HG03521 (cell line): Measurements from ENCODE around the gene PRLR.
"Not testable (repeated sequence)": the region's sequence is repeated elsewhere in the genome, so short reads cannot be mapped to it uniquely, and the experiment has no call there.

Experiments
- ATAC-seq: cut with Tn5 transposase; IDR thresholded peaks from one replicate; pipeline ENCODE4 v1.9.1; 2021; ENCODE audit warnings: mild to moderate bottlenecking, moderate library complexity; ENCODE audit not compliant: unreplicated experiment

PRLR gene

GRCh38 chr5:35133186-35133585 is 97.1 kb downstream of the PRLR start:
- no peak for ATAC-seq

GRCh38 chr5:35131723-35132122 is 98.6 kb downstream of the PRLR start:
- no peak for ATAC-seq

GRCh38 chr5:35129921-35130485 is 100.3 kb downstream of the PRLR start:
- ATAC-seq, result no peak

GRCh38 chr5:35129276-35129675 is 101.0 kb downstream of the PRLR start:
- no peak for ATAC-seq

- no peak for ATAC-seq
These were observed 103.3 kb downstream of the PRLR start for GRCh38 chr5:35127006-35127405.

- ATAC-seq, result no peak
These were observed 104.5 kb downstream of the PRLR start for GRCh38 chr5:35125746-35126145.

- ATAC-seq, result no peak
These were observed 105.4 kb downstream of the PRLR start for GRCh38 chr5:35124932-35125331.

- no peak for ATAC-seq
These were observed 107.5 kb downstream of the PRLR start for GRCh38 chr5:35122819-35123218.

- ATAC-seq, result no peak
These were observed 109.6 kb downstream of the PRLR start for GRCh38 chr5:35120715-35121114.

- ATAC-seq, result no peak
These were observed 112.3 kb downstream of the PRLR start for GRCh38 chr5:35117967-35118366.

- no peak for ATAC-seq
These were observed 114.4 kb downstream of the PRLR start for GRCh38 chr5:35115920-35116319.

GRCh38 chr5:35114698-35115097 is 115.6 kb downstream of the PRLR start:
- no peak for ATAC-seq

GRCh38 chr5:35112300-35112699 is 118.0 kb downstream of the PRLR start:
- ATAC-seq, result no peak

- not testable (repeated sequence) for ATAC-seq
These were observed 125.7 kb downstream of the PRLR start for GRCh38 chr5:35104550-35104949.

- no peak for ATAC-seq
These were observed 126.5 kb downstream of the PRLR start for GRCh38 chr5:35103637-35104299.

GRCh38 chr5:35101720-35102119 is 128.6 kb downstream of the PRLR start:
- not testable (repeated sequence) for ATAC-seq

- ATAC-seq, result no peak
These were observed 129.3 kb downstream of the PRLR start for GRCh38 chr5:35101016-35101415.

GRCh38 chr5:35098214-35098613 is 132.1 kb downstream of the PRLR start:
- no peak for ATAC-seq

GRCh38 chr5:35096932-35097331 is 133.4 kb downstream of the PRLR start:
- ATAC-seq, result no peak

- no peak for ATAC-seq
These were observed 134.1 kb downstream of the PRLR start for GRCh38 chr5:35096216-35096615.

GRCh38 chr5:35095366-35095765 is 134.9 kb downstream of the PRLR start:
- ATAC-seq, result no peak

- no peak for ATAC-seq
These were observed 135.3 kb downstream of the PRLR start for GRCh38 chr5:35094948-35095347.

GRCh38 chr5:35092703-35093102 is 137.6 kb downstream of the PRLR start:
- no peak for ATAC-seq
